ENCODE results near the gene CPEB4. TPM values are rescaled to one million over a fixed set of nuclear protein-coding genes. Genes with fewer than 3 reads are reported as not detected.

The CPEB4 gene
- total RNA-seq, 5 donors from 2014 or later (not counting 1 experiment from before 2014, with no cell fraction given) = 13.8 to 25.9 (median 14.9) TPM

GRCh38 chr5:173896631-173897030, 8.5 kb downstream of the CPEB4 start:
- Mint-ChIP-seq H3K4me1 (peaks cover 46 to 55% (median 47%) of the 10 kb centered on the region in 3 donors), H3K27ac (no peak overlapping the region), H3K27me3 (no peaks in the 10 kb centered on the region), H3K9me3 (no peaks in the 10 kb centered on the region), H3K36me3 (peaks cover 10% of the 10 kb centered on the region), H3K4me3 (no peak overlapping the region)
- POLR2A ChIA-PET = interaction anchor here in 1 of 2 donors (0.6 kb wide), 1 partner anchor 12 kb away, joined by 3 read pairs; no protein-coding TSS in a partner anchor
- WGBS (ENCODE audit: insufficient coverage) = 92% methylated on average over 2 of the region's 4 CpGs
- CTCF ChIA-PET = interaction anchor here in 1 of 2 donors (0.6 to 1.5 kb wide), 5 partner anchors 9 to 281 kb away, joined by 3 to 4 read pairs (median 3); partner anchors contain the start of genes BOD1 and CPEB4
- Histone ChIP-seq H3K9me3 (no peaks in the 10 kb centered on the region), H3K27me3 (replicated peaks in 1 of 2; ENCODE audit: control insufficient read depth in 2 of 2, extremely low read depth in 1 of 2, insufficient read depth in 2 of 2, low read length in 1 of 2) (no peaks in the 10 kb centered on the region), H3K27ac (ENCODE audit: low read length) (no peak overlapping the region), H3K4me3 (ENCODE audit: control insufficient read depth in 1 of 2, extremely low read depth in 1 of 2, low read length in 1 of 2) (no peak overlapping the region), H3K36me3 (ENCODE audit: control insufficient read depth in 2 of 2, extremely low read depth in 1 of 2, insufficient read depth in 1 of 2, low read length in 1 of 2) (no peaks in the 10 kb centered on the region), H3K4me1 (ENCODE audit: control insufficient read depth in 1 of 2, extremely low read depth in 1 of 2, insufficient read depth in 2 of 2, low read length in 2 of 2) (peaks cover 2 to 6% of the 10 kb centered on the region in 2 experiments)
- DNase-seq (no peak), ATAC-seq (replicated peaks in 1 of 4) (no peak)

DNA sequence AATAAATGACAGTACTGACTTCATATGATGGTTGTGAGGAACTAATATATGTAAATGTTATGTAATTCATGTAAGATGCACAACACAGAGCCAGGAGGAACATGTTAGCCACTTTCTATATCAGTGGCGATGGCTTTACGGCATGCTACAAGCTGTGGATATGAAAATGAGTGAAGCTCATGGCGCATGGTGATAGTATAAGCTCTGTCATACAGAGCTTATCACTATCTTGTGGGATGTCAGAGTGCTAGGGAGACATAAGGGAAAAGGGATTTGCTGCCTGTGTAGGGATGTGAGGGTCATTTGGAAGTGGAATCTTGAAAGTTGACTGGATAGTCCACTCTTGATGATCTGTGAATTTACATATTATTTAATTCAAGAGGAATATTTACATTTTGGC, 13.6 kb downstream of the CPEB4 start:
- H3K4me3 Mint-ChIP-seq = no peak overlapping the region
- CTCF ChIA-PET = interaction anchor here (0.6 to 1.2 kb wide), 2 partner anchors 18 to 286 kb away, joined by 3 read pairs; partner anchors contain the start of gene BOD1 (in 1 of the 2)
- H3K36me3 ChIP-seq (ENCODE audit: control insufficient read depth in 2 of 2, extremely low read depth in 1 of 2, insufficient read depth in 1 of 2, low read length in 1 of 2) = no peaks in the 10 kb centered on the region
- H3K27ac ChIP-seq (ENCODE audit: low read length) = no peak overlapping the region
- WGBS (ENCODE audit: insufficient coverage) = 94% methylated on average over 2 of the region's 3 CpGs
- H3K4me1 ChIP-seq (ENCODE audit: control insufficient read depth in 1 of 2, extremely low read depth in 1 of 2, insufficient read depth in 2 of 2, low read length in 2 of 2) = no peaks in the 10 kb centered on the region
- POLR2A ChIA-PET = interaction anchor here in 1 of 2 donors (0.9 to 1.1 kb wide), 2 partner anchors 9 to 17 kb away, joined by 3 to 6 read pairs; no protein-coding TSS in a partner anchor
- peaks cover 15% of the 10 kb centered on the region for H3K36me3 Mint-ChIP-seq
- H3K9me3 ChIP-seq = no peaks in the 10 kb centered on the region
- peaks cover 31 to 49% (median 42%) of the 10 kb centered on the region in 3 donors for H3K4me1 Mint-ChIP-seq
- no peak for ATAC-seq (replicated peaks in 1 of 4)
- no peaks in the 10 kb centered on the region for H3K27me3 ChIP-seq (replicated peaks in 1 of 2; ENCODE audit: control insufficient read depth in 2 of 2, extremely low read depth in 1 of 2, insufficient read depth in 2 of 2, low read length in 1 of 2)
- H3K9me3 Mint-ChIP-seq = no peaks in the 10 kb centered on the region
- no peaks in the 10 kb centered on the region for H3K27me3 Mint-ChIP-seq
- no peak overlapping the region for H3K4me3 ChIP-seq (ENCODE audit: control insufficient read depth in 1 of 2, extremely low read depth in 1 of 2, low read length in 1 of 2)
- no peak overlapping the region for H3K27ac Mint-ChIP-seq
- DNase-seq = no peak

DNA sequence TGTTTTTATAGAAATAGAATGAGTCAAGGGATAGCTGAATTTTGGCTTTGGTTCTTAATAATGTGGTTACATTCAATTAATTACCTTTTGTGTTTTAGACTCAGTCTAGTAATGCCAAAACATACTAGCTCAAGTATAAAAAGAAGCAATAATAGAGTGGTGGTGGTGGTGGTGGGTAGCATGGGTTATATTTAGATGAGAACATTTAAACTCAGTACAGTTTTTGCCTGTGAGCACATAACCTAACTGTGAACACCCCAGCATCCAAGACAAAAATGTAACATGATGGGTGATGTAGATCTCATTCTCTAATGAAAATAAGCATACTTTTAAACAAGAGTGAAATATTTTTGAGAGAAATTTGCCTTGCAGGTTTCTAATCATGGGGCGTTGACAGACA, 14.2 kb downstream of the CPEB4 start:
- H3K27me3 ChIP-seq (replicated peaks in 1 of 2; ENCODE audit: control insufficient read depth in 2 of 2, extremely low read depth in 1 of 2, insufficient read depth in 2 of 2, low read length in 1 of 2) = no peaks in the 10 kb centered on the region
- H3K4me3 ChIP-seq (ENCODE audit: control insufficient read depth in 1 of 2, extremely low read depth in 1 of 2, low read length in 1 of 2) = no peak overlapping the region
- DNase-seq (no peak), ATAC-seq (replicated peaks in 1 of 4) (no peak)
- no peak overlapping the region for H3K27ac ChIP-seq (ENCODE audit: low read length)
- no peaks in the 10 kb centered on the region for H3K4me1 ChIP-seq (ENCODE audit: control insufficient read depth in 1 of 2, extremely low read depth in 1 of 2, insufficient read depth in 2 of 2, low read length in 2 of 2)
- Mint-ChIP-seq H3K4me3 (no peak overlapping the region), H3K27ac (no peak overlapping the region), H3K4me1 (peaks cover 32 to 50% (median 45%) of the 10 kb centered on the region in 3 donors), H3K27me3 (no peaks in the 10 kb centered on the region), H3K36me3 (peaks cover 15% of the 10 kb centered on the region), H3K9me3 (no peaks in the 10 kb centered on the region)
- WGBS (ENCODE audit: insufficient coverage) = no CpG with 5 or more reads among the region's 1 CpG
- ChIA-PET CTCF (interaction anchor here (0.6 to 1.2 kb wide), 2 partner anchors 19 to 286 kb away, joined by 3 read pairs; partner anchors contain the start of gene BOD1 (in 1 of the 2)), POLR2A (interaction anchor here in 1 of 2 donors (0.9 kb wide), 1 partner anchor 18 kb away, joined by 3 read pairs; no protein-coding TSS in a partner anchor)
- no peaks in the 10 kb centered on the region for H3K9me3 ChIP-seq
- H3K36me3 ChIP-seq (ENCODE audit: control insufficient read depth in 2 of 2, extremely low read depth in 1 of 2, insufficient read depth in 1 of 2, low read length in 1 of 2) = no peaks in the 10 kb centered on the region

DNA sequence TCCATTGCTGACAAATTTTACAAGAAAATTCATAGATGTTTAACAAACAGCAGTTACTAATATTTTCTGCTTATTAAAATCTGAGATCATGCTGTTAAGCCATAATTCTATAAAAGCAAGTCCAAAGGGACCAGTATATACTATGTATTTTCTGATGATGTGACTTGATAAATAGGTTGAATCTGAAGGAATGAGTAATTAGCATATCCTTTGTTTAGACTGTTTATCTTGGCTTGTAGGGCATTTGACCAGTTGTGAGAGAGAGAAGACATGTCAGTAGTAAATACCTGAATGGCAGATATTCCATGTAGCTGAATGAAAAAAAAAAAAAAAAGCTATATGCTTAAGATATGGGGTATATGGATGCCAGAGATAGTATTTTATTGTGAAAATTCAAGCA, 14.6 kb downstream of the CPEB4 start:
- no peak overlapping the region for H3K27ac Mint-ChIP-seq
- no peak for ATAC-seq (replicated peaks in 1 of 4)
- peaks cover 35 to 54% (median 49%) of the 10 kb centered on the region in 3 donors for H3K4me1 Mint-ChIP-seq
- CTCF ChIA-PET = no interaction called here
- H3K9me3 ChIP-seq = no peaks in the 10 kb centered on the region
- H3K27me3 Mint-ChIP-seq = no peaks in the 10 kb centered on the region
- H3K27ac ChIP-seq (ENCODE audit: low read length) = no peak overlapping the region
- H3K27me3 ChIP-seq (replicated peaks in 1 of 2; ENCODE audit: control insufficient read depth in 2 of 2, extremely low read depth in 1 of 2, insufficient read depth in 2 of 2, low read length in 1 of 2) = no peaks in the 10 kb centered on the region
- no peaks in the 10 kb centered on the region for H3K9me3 Mint-ChIP-seq
- H3K36me3 ChIP-seq (ENCODE audit: control insufficient read depth in 2 of 2, extremely low read depth in 1 of 2, insufficient read depth in 1 of 2, low read length in 1 of 2) = no peaks in the 10 kb centered on the region
- H3K4me3 Mint-ChIP-seq = no peak overlapping the region
- no peak for DNase-seq
- H3K4me3 ChIP-seq (ENCODE audit: control insufficient read depth in 1 of 2, extremely low read depth in 1 of 2, low read length in 1 of 2) = no peak overlapping the region
- H3K36me3 Mint-ChIP-seq = peaks cover 15% of the 10 kb centered on the region
- H3K4me1 ChIP-seq (ENCODE audit: control insufficient read depth in 1 of 2, extremely low read depth in 1 of 2, insufficient read depth in 2 of 2, low read length in 2 of 2) = no peaks in the 10 kb centered on the region
- POLR2A ChIA-PET = no interaction called here

DNA sequence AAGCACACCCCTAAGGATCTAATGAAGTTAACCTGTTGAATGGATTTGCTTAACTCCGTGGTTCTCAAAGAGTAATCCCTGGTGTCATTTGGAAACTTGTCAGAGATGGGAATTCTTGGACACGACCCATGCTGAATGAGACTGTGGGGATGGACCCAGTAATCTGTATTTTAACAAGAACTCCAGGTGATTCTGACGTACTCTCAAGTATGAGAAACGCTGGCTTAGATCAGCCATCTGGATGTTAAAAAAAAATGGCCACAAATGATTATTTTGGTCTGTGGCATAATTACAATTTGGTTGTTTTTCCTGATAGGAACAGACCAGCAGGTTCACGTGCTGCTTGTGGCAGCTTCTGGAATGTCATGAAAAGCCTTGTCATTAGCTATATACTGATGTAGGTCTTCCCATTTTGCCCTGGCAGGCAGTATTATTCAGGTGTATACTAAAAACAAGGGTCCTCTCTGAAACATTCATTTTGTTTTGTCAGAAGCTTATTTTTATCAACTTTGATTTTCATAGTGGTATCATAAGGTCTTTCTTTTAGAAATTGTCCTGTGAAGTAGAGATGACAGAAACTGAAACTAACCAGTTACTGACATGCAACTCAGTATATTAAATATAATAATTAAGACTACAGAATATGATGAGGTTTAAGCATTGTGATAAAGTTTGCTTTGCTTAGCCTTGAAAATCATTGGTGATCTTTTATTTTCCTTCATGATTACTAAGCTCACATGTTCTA, 15.4 kb downstream of the CPEB4 start:
- WGBS (ENCODE audit: insufficient coverage) = 93% methylated on average over 4 of the region's 5 CpGs
- H3K4me1 Mint-ChIP-seq = peaks cover 43 to 61% (median 52%) of the 10 kb centered on the region in 3 donors

GRCh38 chr5:173904151-173904550, 16.0 kb downstream of the CPEB4 start:
- CTCF ChIA-PET = no interaction called here
- no CpG with 5 or more reads among the region's 1 CpG for WGBS (ENCODE audit: insufficient coverage)
- H3K27me3 ChIP-seq (replicated peaks in 1 of 2; ENCODE audit: control insufficient read depth in 2 of 2, extremely low read depth in 1 of 2, insufficient read depth in 2 of 2, low read length in 1 of 2) = no peaks in the 10 kb centered on the region
- peaks cover 46 to 64% (median 55%) of the 10 kb centered on the region in 3 donors for H3K4me1 Mint-ChIP-seq
- no peak for DNase-seq
- POLR2A ChIA-PET = interaction anchor here in 1 of 2 donors (0.8 kb wide), 2 partner anchors 14 to 55 kb away, joined by 3 to 4 read pairs; no protein-coding TSS in a partner anchor
- no peaks in the 10 kb centered on the region for H3K27me3 Mint-ChIP-seq
- peaks cover 15% of the 10 kb centered on the region for H3K36me3 Mint-ChIP-seq
- no peak overlapping the region for H3K27ac Mint-ChIP-seq
- no peak overlapping the region for H3K27ac ChIP-seq (ENCODE audit: low read length)
- no peak overlapping the region for H3K4me3 Mint-ChIP-seq
- H3K9me3 Mint-ChIP-seq = no peaks in the 10 kb centered on the region
- H3K4me3 ChIP-seq (ENCODE audit: control insufficient read depth in 1 of 2, extremely low read depth in 1 of 2, low read length in 1 of 2) = no peak overlapping the region
- ATAC-seq (replicated peaks in 1 of 4) = no peak
- no peaks in the 10 kb centered on the region for H3K9me3 ChIP-seq
- no peaks in the 10 kb centered on the region for H3K4me1 ChIP-seq (ENCODE audit: control insufficient read depth in 1 of 2, extremely low read depth in 1 of 2, insufficient read depth in 2 of 2, low read length in 2 of 2)
- no peaks in the 10 kb centered on the region for H3K36me3 ChIP-seq (ENCODE audit: control insufficient read depth in 2 of 2, extremely low read depth in 1 of 2, insufficient read depth in 1 of 2, low read length in 1 of 2)

More for the DNA sequence above, 15.4 kb downstream of the CPEB4 start:
- no peaks in the 10 kb centered on the region for H3K27me3 ChIP-seq (replicated peaks in 1 of 2; ENCODE audit: control insufficient read depth in 2 of 2, extremely low read depth in 1 of 2, insufficient read depth in 2 of 2, low read length in 1 of 2)
- Mint-ChIP-seq H3K9me3 (no peaks in the 10 kb centered on the region), H3K4me3 (no peak overlapping the region), H3K27ac (peak overlapping the region in 1 of 2 donors; percentile 4), H3K36me3 (peaks cover 15% of the 10 kb centered on the region), H3K27me3 (no peaks in the 10 kb centered on the region)
- H3K4me3 ChIP-seq (ENCODE audit: control insufficient read depth in 1 of 2, extremely low read depth in 1 of 2, low read length in 1 of 2) = no peak overlapping the region
- no peak for DNase-seq
- H3K9me3 ChIP-seq = no peaks in the 10 kb centered on the region
- CTCF ChIA-PET = no interaction called here
- H3K36me3 ChIP-seq (ENCODE audit: control insufficient read depth in 2 of 2, extremely low read depth in 1 of 2, insufficient read depth in 1 of 2, low read length in 1 of 2) = no peaks in the 10 kb centered on the region
- H3K4me1 ChIP-seq (ENCODE audit: control insufficient read depth in 1 of 2, extremely low read depth in 1 of 2, insufficient read depth in 2 of 2, low read length in 2 of 2) = no peaks in the 10 kb centered on the region
- POLR2A ChIA-PET = interaction anchor here in 1 of 2 donors (0.8 kb wide), 2 partner anchors 15 to 55 kb away, joined by 3 to 4 read pairs; no protein-coding TSS in a partner anchor
- no peak overlapping the region for H3K27ac ChIP-seq (ENCODE audit: low read length)
- ATAC-seq (replicated peaks in 1 of 4) = no peak
